WERI-Rb-1 (cell line): ENCODE results near the gene CD55.
"Not testable (repeated sequence)": the region's sequence is repeated elsewhere in the genome, so short reads cannot be mapped to it uniquely, and the experiment has no call there.

Experiments used
- DNase-seq: peaks from one replicate; pipeline ENCODE4 v3.0.0-alpha.2; 2020
- H3K27ac ChIP-seq: fragments of 250-450 bp; sonication (Bioruptor Pico); 2 replicates; pipeline ENCODE4 v1.5.1; 2020; ENCODE audit warnings: mild to moderate bottlenecking, moderate library complexity
- H3K27me3 ChIP-seq: fragments of 250-450 bp; sonication (Bioruptor Pico); 2 replicates; pipeline ENCODE4 v1.5.1; 2021; ENCODE audit warnings: mild to moderate bottlenecking, low read depth, moderate library complexity; ENCODE audit not compliant: insufficient read depth, severe bottlenecking
- H3K36me3 ChIP-seq: fragments of 250-450 bp; sonication (Bioruptor Pico); 2 replicates; pipeline ENCODE4 v1.5.1; 2020; ENCODE audit warnings: mild to moderate bottlenecking, moderate library complexity
- H3K4me3 ChIP-seq: 2 replicates; pipeline ENCODE4 v1.5.1; 2011; ENCODE audit warnings: low read depth, mild to moderate bottlenecking, control low read depth, low read length
- H3K9me3 ChIP-seq: fragments of 250-450 bp; sonication (Bioruptor Pico); 2 replicates; pipeline ENCODE4 v1.5.1; 2021; ENCODE audit warnings: mild to moderate bottlenecking, moderate library complexity; ENCODE audit not compliant: severe bottlenecking
- CTCF ChIP-seq: IDR thresholded peaks from 2 replicates; pipeline ENCODE4 v1.5.1; 2011; ENCODE audit warnings: low read depth, mild to moderate bottlenecking, control low read depth, inconsistent platforms, low read length

The CD55 gene

GRCh38 chr1:207317561-207317960, 3.9 kb upstream of the CD55 start:
- no peaks in the 10 kb centered on the region for H3K36me3 ChIP-seq
- peaks cover 69% of the 10 kb centered on the region for H3K27me3 ChIP-seq
- no peak for DNase-seq
- no peak overlapping the region for H3K27ac ChIP-seq
- no peak for TF ChIP-seq CTCF
- H3K9me3 ChIP-seq, result peaks cover 6% of the 10 kb centered on the region
- H3K4me3 ChIP-seq, result no peak overlapping the region

GRCh38 chr1:207318072-207318619, 3.3 kb upstream of the CD55 start:
- no peak overlapping the region for H3K4me3 ChIP-seq
- peaks cover 6% of the 10 kb centered on the region for H3K9me3 ChIP-seq
- TF ChIP-seq CTCF, result no peak
- H3K27me3 ChIP-seq, result peaks cover 69% of the 10 kb centered on the region
- H3K27ac ChIP-seq, result no peak overlapping the region
- DNase-seq, result no peak
- H3K36me3 ChIP-seq, result no peaks in the 10 kb centered on the region

- TF ChIP-seq CTCF, result no peak
- Histone ChIP-seq H3K9me3 (peaks cover 6% of the 10 kb centered on the region), H3K27me3 (peaks cover 72% of the 10 kb centered on the region), H3K4me3 (no peak overlapping the region), H3K36me3 (no peaks in the 10 kb centered on the region), H3K27ac (no peak overlapping the region)
- DNase-seq, result no peak
These were observed 2.3 kb upstream of the CD55 start for GRCh38 chr1:207319199-207319598.

GRCh38 chr1:207320105-207320504, 1.4 kb upstream of the CD55 start:
- not testable (repeated sequence) for H3K36me3 ChIP-seq, DNase-seq, H3K9me3 ChIP-seq, H3K27ac ChIP-seq, H3K4me3 ChIP-seq
- peaks cover 74% of the 10 kb centered on the region for H3K27me3 ChIP-seq

- Histone ChIP-seq H3K27me3 (peaks cover 78% of the 10 kb centered on the region), H3K4me3 (peak overlapping the region; percentile 48), H3K27ac (peak overlapping the region; percentile 29), H3K9me3 (peaks cover 6% of the 10 kb centered on the region), H3K36me3 (no peaks in the 10 kb centered on the region; the same call in 1 of the 2 replicates)
- no peak for DNase-seq
- TF ChIP-seq CTCF, result 0 out of 2 replicates have a peak, but pooled peaks have one; percentile 0
These were observed 540 bp downstream of the CD55 start for GRCh38 chr1:207321790-207322645.

- no peak for DNase-seq
- Histone ChIP-seq H3K27me3 (peaks cover 80% of the 10 kb centered on the region), H3K4me3 (no peak overlapping the region), H3K36me3 (no peaks in the 10 kb centered on the region; the same call in 1 of the 2 replicates), H3K9me3 (peaks cover 6% of the 10 kb centered on the region), H3K27ac (no peak overlapping the region)
- no peak for TF ChIP-seq CTCF
These were observed 2.1 kb downstream of the CD55 start for GRCh38 chr1:207323425-207324225.
